OCI-LY1 (cell line): ENCODE results near the gene AKAP8.

Experiments used
- EZH2 ChIP-seq: fragments of 200-600 bp; sonication (generic), shearing (Covaris generic); IDR thresholded peaks from 2 replicates; pipeline ENCODE4 v1.8.0; 2017; ENCODE audit warnings: borderline replicate concordance, mixed run types, mild to moderate bottlenecking, antibody characterized with exemption, low read length, moderate library complexity, mixed read lengths
- TF ChIP-seq, protein P1 (sequence below): fragments of 200-600 bp; sonication (generic), shearing (Covaris generic); IDR thresholded peaks from 2 replicates; pipeline ENCODE4 v1.5.1; 2017; ENCODE audit warnings: mild to moderate bottlenecking, antibody characterized with exemption, low read length, moderate library complexity, mixed read lengths

DNA sequence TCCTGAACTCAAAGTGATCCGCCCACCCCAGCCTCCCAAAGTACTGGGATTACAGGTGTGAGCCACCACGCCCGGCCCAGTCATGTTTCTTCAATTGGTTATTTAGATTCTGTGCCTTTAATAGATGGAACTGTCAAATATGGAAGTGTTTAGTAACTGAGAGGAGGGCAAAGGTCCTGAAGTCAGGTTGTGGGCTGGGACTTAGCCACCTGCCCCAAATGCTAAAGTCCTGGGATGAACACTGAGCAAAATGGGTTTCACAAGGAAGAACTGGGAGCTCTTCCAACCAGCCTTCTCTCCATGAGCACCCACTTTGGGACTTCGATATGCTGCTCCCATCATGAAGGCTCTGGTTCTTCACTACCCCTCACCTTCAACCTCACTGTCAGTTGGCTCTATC lies 21.7 kb downstream of the AKAP8 start:
- TF ChIP-seq, protein P1, sequence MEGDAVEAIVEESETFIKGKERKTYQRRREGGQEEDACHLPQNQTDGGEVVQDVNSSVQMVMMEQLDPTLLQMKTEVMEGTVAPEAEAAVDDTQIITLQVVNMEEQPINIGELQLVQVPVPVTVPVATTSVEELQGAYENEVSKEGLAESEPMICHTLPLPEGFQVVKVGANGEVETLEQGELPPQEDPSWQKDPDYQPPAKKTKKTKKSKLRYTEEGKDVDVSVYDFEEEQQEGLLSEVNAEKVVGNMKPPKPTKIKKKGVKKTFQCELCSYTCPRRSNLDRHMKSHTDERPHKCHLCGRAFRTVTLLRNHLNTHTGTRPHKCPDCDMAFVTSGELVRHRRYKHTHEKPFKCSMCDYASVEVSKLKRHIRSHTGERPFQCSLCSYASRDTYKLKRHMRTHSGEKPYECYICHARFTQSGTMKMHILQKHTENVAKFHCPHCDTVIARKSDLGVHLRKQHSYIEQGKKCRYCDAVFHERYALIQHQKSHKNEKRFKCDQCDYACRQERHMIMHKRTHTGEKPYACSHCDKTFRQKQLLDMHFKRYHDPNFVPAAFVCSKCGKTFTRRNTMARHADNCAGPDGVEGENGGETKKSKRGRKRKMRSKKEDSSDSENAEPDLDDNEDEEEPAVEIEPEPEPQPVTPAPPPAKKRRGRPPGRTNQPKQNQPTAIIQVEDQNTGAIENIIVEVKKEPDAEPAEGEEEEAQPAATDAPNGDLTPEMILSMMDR = no peak
- TF ChIP-seq EZH2 = no peak
